GM18520 (cell line): ENCODE results near the gene CTBP2.

ENCODE experiments used
- ATAC-seq: cut with Tn5 transposase; IDR thresholded peaks from one replicate; pipeline ENCODE4 v1.9.1; 2021; ENCODE audit not compliant: unreplicated experiment

Gene CTBP2

GRCh38 chr10:124946945-124947344 is 213.4 kb downstream of the CTBP2 start:
- peak; percentile 72 for ATAC-seq

GRCh38 chr10:124944982-124945381 is 215.4 kb downstream of the CTBP2 start:
- no peak for ATAC-seq

- ATAC-seq = no peak
Observed at GRCh38 chr10:124943301-124944092, 216.9 kb downstream of the CTBP2 start.

GRCh38 chr10:124942317-124943169 is 217.8 kb downstream of the CTBP2 start:
- ATAC-seq = no peak

DNA sequence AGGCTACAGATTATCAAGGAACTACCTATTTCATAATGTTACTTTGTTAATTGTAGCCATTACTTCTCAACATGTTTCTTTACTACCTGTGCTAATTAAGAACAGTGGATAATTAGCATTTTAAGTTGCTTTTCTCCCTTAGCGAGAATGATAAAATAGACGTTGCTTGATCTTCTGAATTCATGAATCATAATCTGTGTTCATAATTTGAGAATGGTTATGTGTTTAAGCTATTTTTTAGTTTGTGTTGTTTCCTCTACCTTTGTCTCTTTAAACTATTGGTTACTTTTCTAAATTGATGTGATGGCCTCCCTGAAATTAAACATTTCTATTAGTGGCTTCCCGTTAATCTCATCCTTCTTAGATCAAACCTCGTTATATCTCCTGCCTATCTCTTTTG is 218.5 kb downstream of the CTBP2 start, which contains the start of gene ZRANB1:
Gene ZRANB1, plus strand, starts transcription at position 301 of the 400 bp plus-strand sequence. CDS start 371 bp downstream, outside the sequence.
- no peak for ATAC-seq

DNA sequence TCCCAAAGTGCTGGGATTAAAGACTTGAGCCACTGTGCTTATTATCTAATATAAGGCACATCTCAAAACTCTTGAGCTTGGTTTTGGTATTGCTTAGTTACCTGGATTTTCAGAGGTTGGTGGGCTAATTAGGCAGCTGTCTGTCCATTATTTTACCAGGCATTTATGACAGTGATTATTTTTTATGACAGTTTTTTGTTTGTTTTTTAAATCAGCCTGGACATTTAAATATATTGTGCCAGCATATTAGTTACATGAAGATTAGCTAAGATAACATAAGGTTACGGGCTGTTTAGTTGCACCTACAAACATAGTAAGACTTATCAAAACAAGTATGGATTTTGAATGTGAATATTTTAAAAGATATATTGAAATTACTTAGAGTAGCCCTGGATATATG is 221.1 kb downstream of the CTBP2 start:
- ATAC-seq = no peak

DNA sequence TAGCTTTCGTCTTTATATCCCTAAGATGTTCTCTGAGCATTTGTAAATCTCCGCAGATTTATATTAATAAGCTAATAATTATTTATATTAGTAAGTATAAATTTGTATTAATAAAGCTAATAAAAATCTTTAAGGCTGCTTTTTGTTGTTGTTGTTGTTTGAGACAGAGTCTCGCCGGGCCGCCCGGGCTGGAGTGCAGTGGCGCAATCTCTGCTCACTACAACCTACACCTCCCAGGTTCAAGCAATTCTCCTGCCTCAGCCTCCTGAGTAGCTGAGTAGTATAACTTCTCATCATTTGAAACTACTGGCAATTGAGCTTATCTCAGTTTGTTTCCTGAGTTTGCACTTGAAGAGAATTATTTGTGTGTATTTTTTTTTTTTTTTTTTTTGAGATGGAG is 223.6 kb downstream of the CTBP2 start:
- ATAC-seq = no peak

GRCh38 chr10:124935946-124936345 is 224.4 kb downstream of the CTBP2 start:
- ATAC-seq = no peak
